GM12892 (cell line): Measurements from ENCODE around the gene ATP1A1.

Experiments
- DNase-seq: peaks from one replicate; pipeline ENCODE4 v3.0.0; 2011; ENCODE audit not compliant: insufficient read length
- FAIRE-seq: peaks from 2 replicates; lab custom pipeline; 2011; peaks lifted over from hg19 to GRCh38; lab: Jason Lieb, UNC
- POLR2A ChIP-seq: IDR thresholded peaks from 2 replicates; pipeline ENCODE4 v1.6.1; 2011; ENCODE audit warnings: low read depth, low read length, control low read depth
- POLR2AphosphoS5 ChIP-seq: IDR thresholded peaks from 2 replicates; pipeline ENCODE4 v1.6.1; 2011; ENCODE audit warnings: low read depth, low read length, control low read depth
- TAF1 ChIP-seq: IDR thresholded peaks from 2 replicates; pipeline ENCODE4 v1.6.1; 2011; ENCODE audit warnings: low read depth, mild to moderate bottlenecking, control low read depth, low read length, borderline replicate concordance

ATP1A1 gene

DNA sequence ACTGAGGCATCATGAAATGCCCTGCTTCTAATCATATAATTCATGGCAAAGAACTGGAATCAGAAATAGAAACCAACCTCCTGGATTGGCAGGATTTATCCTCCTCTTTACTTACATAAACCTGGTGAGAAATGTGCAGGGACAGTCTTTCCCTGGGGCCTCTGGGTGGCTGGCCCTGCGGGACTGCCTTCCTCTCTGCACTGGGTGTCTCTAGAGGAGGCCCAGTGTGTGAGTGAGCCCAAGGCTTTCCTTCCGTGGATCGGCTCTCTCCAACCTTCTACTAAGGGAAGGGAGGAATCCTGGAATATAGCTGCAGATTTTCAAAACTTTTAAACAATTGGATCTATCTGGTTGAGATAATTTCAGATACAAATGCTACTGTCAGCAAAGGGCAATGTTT is 11.4 kb upstream of the ATP1A1 start:
- DNase-seq, result no peak
- FAIRE-seq, result no peak
- TF ChIP-seq POLR2AphosphoS5, result no peak
- no peak for TF ChIP-seq POLR2A
- TF ChIP-seq TAF1, result no peak

DNA sequence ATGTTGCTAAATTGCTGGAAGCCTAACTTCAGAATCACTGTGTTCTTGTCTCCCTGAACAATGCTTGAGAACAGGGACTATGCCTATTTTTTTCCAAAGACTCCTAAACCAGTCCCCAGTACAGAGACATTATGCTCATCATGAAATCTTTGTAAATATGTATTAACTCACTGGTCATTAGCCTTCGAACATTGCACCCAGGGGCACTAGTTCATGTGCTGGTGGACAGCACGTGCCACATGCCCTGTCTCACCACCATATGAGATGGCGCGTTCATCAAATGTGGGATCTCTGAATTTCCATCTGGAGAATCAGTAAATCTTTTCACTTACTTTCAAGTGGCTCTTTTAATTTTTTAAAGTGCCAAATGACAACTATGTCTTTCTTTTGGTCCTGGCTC is 11.0 kb upstream of the ATP1A1 start:
- no peak for DNase-seq
- TF ChIP-seq TAF1 (no peak), POLR2AphosphoS5 (no peak), POLR2A (no peak)
- no peak for FAIRE-seq

DNA sequence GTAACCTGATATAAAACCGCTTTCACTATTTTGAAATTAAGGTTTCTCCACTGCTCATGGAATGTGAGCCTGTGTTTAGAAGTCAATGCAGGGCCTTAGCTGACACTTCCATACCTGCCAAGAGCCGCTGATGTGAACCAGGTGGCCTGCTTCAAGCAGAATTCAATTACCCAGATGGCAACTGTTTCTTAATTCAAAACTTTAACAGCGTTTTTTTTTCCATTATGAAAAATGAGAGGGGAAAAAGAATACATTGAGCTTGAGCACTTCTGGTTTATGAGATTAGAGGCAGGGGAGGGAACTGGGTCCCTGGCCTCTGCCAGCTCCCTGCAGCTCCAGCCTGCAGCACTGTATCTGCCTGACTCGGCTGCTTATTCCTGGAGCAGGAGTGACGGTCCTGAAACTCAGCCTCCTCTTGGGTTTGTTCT is 7.7 kb upstream of the ATP1A1 start:
- no peak for DNase-seq
- no peak for FAIRE-seq

DNA sequence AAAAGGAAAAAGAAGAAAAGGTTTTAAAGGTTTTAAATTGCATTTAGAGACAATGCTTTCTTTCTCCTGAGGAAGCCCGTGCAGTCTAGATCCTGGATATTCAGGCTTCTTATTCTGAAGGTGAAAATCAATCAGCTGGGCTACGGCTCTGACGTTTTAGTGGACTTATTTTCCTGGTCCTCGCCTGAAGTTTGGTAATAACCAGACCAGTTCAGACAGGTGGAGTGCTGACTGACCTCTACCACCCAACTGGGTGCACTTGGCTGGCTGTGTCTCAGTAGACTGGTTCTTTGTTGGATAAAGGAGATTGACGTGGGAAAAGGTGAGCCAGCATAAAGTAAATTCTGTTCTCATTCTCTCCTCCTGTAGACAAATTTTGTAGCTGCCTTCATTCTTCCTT is 7.2 kb upstream of the ATP1A1 start:
- FAIRE-seq (no peak), DNase-seq (no peak)
- TF ChIP-seq TAF1 (no peak), POLR2AphosphoS5 (no peak), POLR2A (no peak)

More for the DNA sequence above, 7.7 kb upstream of the ATP1A1 start:
- no peak for TF ChIP-seq POLR2AphosphoS5
- no peak for TF ChIP-seq POLR2A
- TF ChIP-seq TAF1, result no peak

DNA sequence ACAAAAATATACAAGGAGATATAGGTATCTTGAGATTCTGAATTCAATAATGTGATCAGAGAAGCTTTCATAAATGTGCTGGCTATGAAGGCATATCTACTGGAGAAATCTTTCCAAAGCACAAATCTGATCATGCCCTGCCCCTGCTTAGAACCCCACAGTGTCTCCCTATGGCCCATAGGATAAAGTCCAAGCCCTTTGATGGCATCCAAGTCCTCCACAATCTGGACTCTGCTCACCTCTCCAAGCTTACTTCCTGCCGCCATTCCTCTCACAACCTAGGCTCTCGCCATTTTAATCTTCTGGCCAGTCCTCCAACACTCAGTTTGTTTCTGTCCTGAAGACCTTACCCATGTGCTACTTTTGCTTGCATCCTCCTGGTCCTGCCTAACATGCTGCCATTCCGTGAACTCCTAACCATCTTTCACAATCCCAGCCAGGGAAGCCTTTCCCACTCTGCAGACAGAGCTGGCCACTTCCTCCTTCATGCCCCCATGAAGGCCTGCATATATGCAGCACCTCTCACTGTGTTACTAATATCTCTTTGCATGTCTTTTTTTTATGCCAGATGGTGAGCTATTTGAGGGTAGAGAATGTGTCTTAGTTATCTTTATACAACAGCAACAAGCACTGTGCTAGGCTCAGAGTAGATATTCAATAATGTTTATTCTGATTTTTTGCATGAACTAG is 5.6 kb upstream of the ATP1A1 start:
- FAIRE-seq (no peak), DNase-seq (no peak)
- no peak for TF ChIP-seq POLR2A
- no peak for TF ChIP-seq TAF1
- no peak for TF ChIP-seq POLR2AphosphoS5

DNA sequence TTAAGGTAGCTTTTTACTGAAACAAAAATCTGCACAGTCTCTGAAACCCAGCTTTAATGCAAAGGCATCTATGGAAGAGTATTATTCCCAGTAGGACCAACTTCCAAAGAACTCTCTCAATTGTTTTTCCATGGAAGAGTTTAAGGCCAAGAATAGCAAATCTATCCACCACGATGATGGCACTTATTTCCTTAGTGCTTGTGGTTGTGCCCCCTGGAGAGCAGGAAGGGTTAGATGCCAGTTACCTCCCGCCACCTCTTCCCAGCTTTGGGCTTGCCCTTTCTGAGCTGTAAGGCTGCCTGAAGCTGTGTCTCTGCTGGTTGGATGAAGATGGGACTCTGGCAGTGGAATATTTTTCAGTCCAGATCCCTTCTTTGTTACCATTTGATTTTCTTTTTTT is 4.8 kb upstream of the ATP1A1 start:
- no peak for FAIRE-seq
- no peak for DNase-seq
- TF ChIP-seq POLR2AphosphoS5 (no peak), POLR2A (no peak), TAF1 (no peak)

DNA sequence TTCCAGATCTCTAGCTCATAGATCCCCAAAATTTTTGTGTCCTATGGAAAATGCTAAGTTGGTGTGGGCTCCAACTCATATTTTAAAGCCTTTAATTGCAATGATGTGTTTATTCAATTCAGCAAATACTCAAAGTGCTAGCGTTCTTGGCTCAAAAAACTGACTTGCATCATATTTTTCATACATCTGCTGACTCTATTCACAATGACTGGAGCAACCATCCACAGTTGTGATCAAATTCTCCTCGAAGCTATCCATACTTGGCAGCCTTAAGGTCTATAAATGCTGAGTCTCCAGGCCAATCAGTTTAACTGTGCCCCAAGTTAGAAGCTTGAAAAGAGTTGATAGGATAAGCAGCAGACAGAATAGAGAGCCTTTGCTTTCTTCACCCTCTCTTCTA is 2.9 kb upstream of the ATP1A1 start:
- DNase-seq (no peak), FAIRE-seq (no peak)
- TF ChIP-seq POLR2AphosphoS5 (no peak), TAF1 (no peak), POLR2A (no peak)

DNA sequence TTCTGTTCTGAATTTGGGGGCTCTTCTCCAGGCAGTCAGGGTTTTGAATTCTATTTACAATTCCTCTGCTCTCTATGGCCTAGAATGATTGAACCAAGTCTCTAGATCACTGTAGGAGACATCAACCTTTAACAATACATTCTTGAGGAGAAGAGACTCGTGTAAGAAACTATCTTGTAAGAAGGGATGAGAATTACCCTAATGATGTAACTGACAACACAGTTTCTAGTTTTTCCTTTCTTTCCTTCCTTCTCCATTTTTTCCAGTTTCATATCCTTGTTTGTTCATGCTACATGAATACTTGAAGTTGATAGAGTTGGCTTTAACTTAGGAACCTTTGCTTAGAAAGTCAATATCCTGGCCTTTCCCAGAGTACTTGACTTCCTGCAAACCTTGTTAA is 1.3 kb upstream of the ATP1A1 start:
- no peak for FAIRE-seq
- no peak for DNase-seq
- TF ChIP-seq POLR2A, result no peak
- TF ChIP-seq POLR2AphosphoS5, result no peak
- no peak for TF ChIP-seq TAF1

DNA sequence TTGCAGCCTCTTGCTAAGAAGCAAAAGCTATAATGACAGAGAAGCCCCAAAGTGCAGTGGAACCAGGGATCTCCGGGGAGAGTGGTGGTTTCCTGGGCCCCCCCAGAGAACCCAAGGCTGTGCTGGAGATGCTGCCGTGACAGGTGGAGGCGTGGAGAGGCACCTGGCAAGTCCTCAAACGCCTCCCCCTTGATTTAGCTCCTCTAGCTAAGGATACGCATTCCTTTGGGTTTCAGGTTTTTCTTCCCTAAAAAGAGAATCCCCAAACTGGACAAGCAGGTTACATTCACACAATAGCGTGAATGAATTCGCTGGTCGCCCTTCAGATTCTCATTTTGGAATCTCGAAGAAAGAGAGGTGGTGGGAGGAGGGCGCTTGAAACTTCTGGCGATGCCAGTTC is 853 bp upstream of the ATP1A1 start:
- DNase-seq, result no peak
- no peak for TF ChIP-seq POLR2AphosphoS5
- TF ChIP-seq TAF1, result no peak
- FAIRE-seq, result no peak

DNA sequence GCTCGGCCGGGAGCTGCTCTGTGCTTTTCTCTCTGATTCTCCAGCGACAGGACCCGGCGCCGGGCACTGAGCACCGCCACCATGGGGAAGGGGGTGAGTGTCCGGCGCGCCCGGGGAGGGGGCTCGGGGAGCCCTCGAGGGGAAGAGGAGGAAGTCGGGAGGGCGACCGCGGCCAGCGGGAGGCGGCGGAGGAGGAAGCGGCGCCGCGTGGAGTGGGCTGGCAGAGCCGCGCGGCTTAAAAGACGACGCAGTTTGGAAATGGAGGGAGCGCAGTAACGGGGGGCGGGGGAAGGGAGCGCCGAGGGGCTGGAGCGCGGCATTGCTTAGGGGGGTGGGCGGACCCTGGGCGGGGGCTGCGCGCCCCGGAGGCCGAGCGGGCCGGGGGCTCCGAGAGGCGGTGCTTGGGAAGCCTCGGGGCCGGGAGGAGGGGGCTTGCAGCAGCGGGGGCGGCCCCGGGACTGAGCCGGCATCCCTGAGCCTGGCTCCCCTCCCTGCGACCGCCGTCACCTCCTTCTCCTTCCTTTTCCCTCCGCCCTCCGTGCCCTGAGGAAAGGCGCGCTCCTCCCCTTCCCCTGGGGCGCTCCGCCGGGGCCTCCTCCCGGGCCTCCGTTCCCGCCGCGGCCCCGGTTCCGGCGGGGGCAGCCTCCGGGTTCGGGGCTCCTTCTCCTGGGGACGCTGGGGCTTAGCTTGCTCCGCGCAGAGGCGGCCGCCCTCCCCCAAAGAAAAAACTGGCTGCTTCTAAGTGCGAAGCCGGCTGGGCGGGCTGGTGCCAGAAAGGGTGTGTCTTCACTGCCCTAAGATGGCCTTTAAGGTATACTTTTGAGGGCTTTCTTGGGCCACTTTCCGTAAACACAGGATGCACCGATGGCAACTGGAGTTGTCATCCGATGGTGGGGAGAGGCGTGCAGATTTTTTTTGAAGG is 648 bp downstream of the ATP1A1 start:
- DNase-seq, result peak; percentile 23
- FAIRE-seq, result no peak
- TF ChIP-seq TAF1 (0 out of 2 replicates have a peak, but pooled peaks have one; percentile 5), POLR2AphosphoS5 (no peak; the same call in none of the 2 replicates), POLR2A (no peak)

DNA sequence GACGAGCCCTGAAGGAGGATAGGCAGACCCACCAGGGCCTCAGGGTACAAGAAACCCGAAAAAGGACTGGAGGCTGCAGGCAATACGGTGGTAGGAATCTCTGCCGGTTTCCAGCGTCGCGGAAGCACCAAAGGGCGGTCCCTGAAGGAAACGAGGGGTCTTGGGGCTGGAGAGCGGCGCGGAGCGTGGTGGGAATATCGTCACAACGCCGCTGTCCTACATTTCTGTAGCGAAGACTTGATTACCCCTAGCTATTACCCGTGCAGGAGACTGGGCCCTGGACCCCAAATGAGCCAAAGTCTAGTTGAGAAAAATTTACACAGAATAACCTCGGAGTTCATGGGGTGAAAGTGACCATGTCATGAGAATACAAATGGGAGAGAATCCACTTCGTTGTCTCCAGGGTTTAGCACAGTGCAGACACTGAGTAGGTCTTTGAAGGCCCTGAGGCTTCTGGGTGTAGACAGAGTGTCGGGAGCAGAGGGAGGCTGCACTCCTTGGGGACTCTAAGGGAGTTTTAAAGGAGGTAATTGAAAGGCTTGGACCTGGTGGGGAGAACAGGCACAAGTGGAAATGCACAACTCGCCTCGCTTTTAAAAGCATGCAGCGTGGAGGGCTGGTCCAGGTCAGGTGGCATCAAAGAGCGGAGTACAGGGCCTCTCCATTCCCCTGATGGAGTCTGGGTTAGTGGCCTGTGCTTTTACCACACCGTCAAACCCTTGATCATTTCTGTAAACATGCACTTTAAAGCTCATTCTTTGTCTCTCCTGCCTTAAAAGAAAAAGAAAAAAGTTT is 1.5 kb downstream of the ATP1A1 start:
- FAIRE-seq (no peak), DNase-seq (no peak)
- TF ChIP-seq TAF1 (no peak), POLR2AphosphoS5 (no peak)
